GM11168 (cell line): ENCODE measurements around the gene CNNM2.
"Not testable (repeated sequence)": the region's sequence is repeated elsewhere in the genome, so short reads cannot be mapped to it uniquely, and the experiment has no call there.

Experiments
- in situ Hi-C: fragments of 300-500 bp; cut with MboI; formaldehyde crosslinking; loops from one replicate; pipeline ENCODE4 v1.12.0; 2022; ENCODE audit warnings: low sequenced_read_pairs; ENCODE audit not compliant: unreplicated experiment

CNNM2 gene

DNA sequence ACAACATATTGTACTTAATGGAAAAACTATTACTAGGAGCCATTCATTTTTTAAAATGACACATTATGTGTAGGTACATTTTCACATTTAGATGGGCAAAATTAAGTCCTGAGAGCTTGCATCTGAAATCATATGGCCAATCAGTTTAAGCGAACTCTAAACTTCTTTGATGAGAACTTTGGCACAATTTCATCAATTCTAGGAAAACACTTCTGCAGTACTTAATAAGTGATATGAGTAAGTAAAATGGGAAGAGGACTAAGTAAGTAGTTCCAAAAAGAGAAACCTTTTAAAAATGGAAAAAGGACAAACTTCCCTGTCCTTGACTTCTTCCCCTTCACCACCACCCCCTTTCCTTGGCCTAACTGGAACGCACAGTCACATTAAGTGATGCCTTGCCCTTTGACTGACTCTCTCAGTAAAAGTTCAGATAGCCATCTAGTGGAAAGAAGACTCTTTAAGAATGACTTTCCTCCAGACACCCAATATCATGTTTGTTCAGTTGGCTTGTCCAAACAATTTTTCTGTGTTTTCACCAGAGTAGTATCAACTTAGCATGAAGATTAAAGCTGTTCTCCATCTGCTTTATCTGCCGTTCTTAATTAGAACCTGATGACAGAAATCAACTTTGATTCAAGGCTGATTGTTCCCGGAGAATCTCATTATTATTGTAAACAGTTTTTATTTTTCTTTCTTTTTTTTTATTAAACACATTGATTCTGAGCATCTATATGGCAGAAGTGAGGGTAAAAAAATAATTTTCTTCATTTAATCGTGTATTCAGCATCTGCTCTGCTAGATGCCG, 45.1 kb downstream of the CNNM2 start:
- in situ Hi-C loops: no loop called here

GRCh38 chr10:102963756-102964025, 45.6 kb downstream of the CNNM2 start:
- in situ Hi-C loops: no loop called here

DNA sequence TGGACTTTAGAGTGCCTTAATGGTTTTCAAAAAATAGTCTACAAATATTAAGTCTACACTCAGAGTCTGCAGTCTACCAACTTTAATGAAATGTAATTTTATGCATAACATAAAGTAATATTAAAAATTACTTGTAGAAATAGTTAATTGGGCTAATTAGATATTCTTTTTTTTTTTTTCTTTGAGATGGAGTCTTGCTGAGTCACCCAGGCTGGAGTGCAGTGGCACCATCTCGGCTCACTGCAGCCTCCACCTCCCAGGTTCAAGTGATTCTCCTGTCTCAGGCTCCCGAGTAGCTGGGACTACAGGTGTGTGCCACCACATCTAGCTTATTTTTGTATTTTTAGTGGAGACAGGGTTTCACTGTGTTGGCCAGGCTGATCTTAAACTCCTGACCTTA, 46.0 kb downstream of the CNNM2 start:
- in situ Hi-C loops: not testable (repeated sequence)

DNA sequence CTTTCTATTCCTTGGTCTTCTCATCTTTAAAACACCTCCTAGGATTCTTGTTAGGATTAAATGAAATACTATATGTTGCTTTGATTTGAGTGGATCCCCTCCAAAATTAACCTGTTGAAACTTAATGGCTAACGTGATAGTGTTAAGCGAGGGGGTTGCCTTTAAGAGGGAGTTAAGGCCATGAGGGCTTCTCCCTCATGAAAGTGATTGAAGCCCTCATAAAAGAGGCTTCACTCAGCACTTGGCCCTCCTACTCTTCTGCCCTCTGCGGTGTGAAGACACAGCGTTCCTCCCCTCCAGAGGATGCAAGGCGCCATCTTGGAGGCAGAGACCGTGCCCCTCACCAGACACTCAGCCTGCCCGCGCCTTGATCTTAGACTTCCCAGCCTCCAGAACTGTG, 46.6 kb downstream of the CNNM2 start:
- in situ Hi-C loops: no loop called here

DNA sequence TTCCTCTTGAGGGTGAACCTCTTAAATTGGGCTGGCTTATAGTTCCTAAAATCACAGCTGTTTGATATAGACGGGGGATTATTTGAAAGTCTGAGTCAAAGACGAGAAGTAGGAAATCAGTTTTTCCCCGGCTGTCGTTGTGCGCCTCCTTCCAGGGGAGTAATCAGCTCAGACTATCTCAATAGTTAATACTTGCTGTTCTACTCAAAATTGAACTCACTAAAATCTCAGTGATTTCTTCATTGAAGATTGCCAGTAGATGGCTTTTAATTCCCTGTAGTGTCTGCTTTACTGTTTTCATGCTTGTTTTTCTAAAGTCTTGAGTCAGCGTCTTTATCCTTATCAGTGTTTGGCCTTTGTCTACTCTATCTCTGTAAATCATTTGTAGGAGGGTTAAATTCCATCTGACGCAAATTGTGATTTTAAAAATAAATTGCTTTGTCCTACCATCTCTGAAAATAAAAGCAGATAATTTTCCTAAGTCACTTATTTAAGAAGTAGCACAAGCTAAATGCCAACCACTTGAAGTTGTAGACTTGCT, 47.3 kb downstream of the CNNM2 start:
- in situ Hi-C loops: no loop called here

DNA sequence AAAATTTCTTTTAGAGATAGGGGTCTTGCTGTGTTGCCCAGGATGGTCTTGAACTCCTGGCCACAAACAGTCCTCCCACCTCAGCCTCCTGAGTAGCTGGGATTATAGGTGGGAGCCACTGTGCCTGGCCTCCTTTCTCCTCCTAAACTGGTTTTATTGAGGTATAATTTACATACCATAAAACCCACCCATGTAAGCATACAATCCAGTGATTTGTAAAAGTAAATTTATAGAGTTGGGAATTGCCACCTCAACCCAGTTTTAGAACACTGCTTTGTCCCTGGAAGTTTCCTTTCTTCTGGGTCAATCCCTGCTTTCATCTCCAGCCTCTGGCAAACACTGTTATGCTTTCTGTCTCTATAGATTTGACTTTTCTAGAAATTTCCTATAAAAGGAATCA, 49.0 kb downstream of the CNNM2 start:
- in situ Hi-C loops: no loop called here

DNA sequence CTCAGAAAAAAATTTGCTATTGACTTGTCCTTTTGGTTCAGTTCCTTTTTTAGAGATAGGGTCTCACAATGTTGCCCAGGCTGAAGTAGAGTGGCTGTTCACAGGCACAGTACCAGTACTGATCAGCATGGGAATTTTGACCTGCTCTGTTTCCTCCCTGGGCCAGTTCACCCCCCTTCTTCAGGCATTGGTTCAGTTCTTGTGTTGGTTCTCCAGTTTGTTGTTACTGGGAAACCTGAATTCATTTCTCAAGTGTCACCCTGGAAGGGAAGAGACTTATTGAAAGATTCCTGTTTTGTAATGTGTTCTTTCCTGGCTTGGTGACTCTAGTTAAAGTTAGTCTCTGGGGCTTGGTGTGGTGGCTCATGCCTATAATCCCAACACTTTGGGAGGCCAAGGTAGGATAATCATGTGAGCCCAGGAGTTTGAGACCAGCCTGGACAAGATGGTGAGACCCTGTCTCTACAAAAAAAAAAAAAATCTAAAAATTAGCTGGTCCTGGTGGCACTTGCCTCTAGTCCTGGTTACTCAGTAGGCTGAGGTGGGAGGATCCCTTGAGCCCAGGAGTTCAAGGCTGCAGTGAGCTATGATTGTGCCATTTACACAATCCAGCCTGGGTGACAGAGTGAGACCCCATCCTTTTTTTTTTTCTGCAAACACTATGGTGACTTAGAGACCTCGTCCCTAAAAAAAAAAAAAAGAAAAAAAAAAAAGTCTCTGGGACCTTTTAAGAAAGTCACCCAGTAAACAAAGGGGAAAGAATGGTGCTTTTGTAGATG, 52.7 kb downstream of the CNNM2 start:
- in situ Hi-C loops: no loop called here

GRCh38 chr10:102975483-102976379, 57.6 kb downstream of the CNNM2 start:
- in situ Hi-C loops: no loop called here

GRCh38 chr10:102976380-102976726, 58.3 kb downstream of the CNNM2 start:
- in situ Hi-C loops: not testable (repeated sequence)

DNA sequence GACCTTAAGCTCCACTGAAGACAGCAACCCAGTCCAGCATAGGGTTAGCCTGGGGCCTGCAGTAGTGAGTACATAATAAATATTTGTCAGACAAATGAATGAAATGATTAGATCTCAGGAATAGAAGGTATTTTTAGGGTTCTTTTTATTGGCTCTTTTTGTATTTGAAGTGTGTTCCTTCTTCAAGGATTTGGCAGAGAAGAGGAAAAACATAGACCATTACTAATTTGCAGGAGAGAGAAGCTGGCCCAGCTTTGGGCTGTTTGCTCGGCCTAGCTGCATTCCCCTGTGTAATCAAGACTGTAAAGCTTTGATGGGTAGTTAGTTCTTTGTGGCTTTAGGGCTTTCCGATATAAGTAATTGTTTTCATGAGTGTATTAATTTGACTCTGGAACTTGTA, 64.2 kb downstream of the CNNM2 start:
- in situ Hi-C loops: no loop called here

DNA sequence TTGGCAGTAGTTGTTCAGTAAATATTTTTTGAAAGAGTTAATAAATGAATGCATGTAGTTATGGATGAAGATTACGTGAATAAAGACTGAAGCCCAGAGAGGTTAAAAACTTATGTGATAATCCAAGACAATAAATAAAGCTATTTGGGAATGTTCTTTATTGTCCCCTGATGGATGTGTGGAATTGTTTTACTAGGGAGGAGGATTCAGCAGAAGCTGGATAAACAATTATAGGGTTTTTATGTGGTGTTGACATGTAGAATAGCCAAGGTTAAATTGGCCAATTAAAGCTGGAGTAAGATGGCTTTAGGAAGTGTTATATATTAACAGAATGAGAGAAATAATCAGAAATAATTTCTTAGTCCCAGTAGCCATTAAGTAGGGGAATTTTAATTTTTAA, 66.0 kb downstream of the CNNM2 start:
- in situ Hi-C loops: no loop called here

GRCh38 chr10:102985811-102986210, 67.7 kb downstream of the CNNM2 start:
- in situ Hi-C loops: no loop called here

DNA sequence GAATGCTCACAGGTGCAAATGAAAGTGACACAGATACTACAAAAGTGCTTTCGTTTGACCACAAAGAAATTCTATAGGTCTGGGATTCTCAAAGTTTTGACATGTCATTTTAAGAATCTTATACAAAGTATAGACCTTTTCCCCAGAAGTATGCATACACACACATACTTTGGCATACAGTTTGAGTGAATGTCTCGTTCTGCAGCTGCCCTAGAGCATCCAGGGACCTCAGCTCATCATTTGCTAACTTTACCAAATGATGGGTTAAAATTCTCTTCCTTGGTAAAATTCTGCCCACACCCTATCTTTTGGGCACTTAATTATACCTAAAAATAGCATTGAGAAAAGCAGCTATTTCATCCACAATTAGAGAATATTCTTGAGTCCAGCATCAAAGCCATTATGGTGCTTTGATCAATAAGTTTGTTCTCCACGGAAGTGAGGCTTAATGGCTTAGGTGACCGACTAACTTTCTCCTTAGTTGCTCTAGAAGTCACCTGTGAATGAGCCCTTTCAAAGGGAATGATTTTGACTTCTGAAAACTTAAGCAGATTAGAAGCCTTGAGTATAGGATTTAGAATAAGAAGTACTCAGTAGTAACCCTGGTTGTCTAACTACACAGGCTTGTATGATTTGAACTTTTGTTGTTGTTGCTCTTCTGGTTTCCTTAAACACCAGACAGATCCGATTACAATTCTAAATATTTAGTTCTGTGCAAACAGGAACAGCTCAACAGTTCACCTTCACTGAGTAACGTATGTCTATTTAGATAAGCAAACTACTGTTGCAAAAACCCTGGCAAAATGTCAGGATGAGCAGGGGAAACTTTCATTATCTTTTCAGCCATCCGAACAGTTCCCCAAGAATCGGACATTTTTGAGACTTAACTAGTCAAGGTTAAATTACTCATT, 70.6 kb downstream of the CNNM2 start:
- in situ Hi-C loops: no loop called here

DNA sequence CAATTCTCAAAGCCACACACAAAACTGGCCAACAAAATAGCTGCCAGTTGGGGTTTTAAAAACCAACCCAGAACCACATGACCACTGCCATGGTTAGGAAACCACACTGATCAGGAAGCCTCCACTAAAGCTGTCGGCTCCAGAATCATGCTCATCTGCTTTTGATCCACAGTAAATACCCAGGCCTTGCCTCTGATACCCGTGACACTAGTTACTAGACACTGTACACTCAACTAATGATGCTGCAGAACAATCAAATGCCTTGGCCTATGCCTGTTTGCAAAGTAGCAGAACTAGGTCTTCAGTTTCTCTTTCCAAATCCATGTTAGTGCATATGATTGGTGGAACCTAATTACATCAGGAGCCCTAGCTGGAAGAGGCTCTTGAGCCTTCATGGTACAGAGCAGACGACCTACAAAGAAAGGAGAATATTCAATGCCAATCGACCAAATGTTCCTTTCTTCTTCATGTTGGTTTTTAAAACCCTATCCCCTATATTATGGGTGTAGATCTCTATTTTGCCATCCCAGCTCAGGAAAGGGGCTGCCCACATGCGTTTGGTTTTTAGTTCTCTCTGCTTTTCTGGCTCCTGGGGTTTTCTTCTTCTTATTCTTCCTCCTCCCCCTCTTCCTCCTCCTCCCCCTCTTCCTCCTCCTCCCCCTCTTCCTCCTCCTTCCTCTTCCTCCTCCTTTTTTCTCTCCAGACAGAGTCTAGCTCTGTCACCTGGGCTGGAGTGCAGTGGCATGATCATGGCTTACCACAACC, 76.6 kb downstream of the CNNM2 start:
- in situ Hi-C loops: loop anchor here (5.0 kb wide), 1 partner anchor 38 kb away; no protein-coding TSS in a partner anchor

DNA sequence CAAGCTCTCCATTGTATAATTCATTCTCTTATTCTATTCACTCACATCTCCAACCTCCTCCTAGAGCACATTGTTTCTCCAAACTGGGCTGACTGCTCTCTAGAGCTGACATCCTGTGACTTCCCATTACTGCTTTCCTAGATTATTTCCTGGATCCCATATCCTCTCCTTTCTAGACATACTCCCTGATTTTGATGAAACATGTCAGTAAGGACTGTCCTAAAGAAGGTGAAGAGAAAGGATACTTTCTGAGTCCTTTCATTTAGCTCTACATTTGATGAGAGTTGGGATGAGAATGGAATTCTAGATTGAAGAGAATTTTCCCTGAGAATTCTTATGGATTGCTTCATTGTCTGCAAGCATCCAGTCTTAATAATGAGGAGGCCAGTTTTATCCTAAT, 78.8 kb downstream of the CNNM2 start:
- in situ Hi-C loops: loop anchor here (5.0 kb wide), 1 partner anchor 35 kb away; no protein-coding TSS in a partner anchor

GRCh38 chr10:102997998-102998397, 79.9 kb downstream of the CNNM2 start:
- in situ Hi-C loops: loop anchor here (5.0 kb wide), 1 partner anchor 34 kb away; no protein-coding TSS in a partner anchor

DNA sequence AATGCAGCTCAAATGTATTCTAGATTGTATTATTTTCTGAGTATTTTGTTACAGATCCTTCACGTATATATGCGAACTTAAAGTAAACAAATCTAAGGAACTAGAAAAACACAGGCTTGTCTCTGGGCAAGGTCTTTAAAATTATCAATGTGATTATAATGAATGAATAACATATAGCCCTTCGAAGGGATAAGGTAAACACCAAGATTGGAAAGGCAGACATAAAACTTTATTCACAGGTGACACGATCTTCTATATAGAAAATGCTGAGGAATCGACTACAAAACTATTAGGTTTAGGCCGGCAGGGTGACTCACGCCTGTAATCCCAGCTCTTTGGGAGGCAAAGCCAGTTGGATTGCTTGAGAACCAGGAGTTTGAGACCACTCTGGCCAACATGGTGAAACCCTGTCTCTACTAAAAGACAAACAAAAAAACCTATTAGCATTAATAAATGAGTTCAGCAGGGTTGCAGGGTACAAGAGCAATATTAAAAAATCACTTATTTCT, 80.4 kb downstream of the CNNM2 start:
- in situ Hi-C loops: loop anchor here (5.0 kb wide), 1 partner anchor 34 kb away; no protein-coding TSS in a partner anchor

GRCh38 chr10:103000050-103000449, 82.0 kb downstream of the CNNM2 start:
- in situ Hi-C loops: not testable (repeated sequence)
